ENCODE data around the gene IPPK.

Gene IPPK

DNA sequence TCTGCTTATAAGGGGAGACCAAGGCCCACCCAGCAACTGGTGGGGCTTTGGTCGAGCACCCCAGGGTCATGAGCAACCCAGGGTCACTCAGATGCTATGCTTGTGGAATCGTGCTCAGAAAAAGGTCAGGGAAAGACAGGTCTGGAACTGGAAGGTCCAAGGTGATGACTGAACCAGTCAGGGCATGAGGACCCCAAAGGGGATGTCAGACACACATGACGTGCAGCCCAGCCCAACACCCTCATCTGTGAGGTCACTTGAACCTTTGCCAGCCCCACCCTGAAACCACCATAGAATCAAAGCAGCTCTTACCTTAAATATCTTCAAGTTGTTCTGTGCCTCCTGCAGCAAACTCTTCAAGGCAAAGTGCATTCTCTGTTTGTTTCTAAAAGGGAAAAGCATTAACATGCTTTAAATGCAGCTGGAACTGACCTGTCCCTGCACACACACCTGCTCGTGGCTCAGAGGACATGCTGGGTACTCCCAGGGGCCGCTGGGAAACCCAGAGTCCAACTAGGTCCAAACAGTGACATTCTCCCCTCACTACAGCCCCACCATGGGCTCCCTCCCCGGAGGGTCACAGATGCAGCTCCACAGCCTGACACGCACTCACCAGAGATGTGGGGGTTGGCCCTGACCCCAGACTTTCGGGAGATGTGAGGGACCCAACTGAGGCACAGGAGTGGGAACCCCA, 29.4 kb downstream of the IPPK start:
- TF ChIP-seq, protein P1, sequence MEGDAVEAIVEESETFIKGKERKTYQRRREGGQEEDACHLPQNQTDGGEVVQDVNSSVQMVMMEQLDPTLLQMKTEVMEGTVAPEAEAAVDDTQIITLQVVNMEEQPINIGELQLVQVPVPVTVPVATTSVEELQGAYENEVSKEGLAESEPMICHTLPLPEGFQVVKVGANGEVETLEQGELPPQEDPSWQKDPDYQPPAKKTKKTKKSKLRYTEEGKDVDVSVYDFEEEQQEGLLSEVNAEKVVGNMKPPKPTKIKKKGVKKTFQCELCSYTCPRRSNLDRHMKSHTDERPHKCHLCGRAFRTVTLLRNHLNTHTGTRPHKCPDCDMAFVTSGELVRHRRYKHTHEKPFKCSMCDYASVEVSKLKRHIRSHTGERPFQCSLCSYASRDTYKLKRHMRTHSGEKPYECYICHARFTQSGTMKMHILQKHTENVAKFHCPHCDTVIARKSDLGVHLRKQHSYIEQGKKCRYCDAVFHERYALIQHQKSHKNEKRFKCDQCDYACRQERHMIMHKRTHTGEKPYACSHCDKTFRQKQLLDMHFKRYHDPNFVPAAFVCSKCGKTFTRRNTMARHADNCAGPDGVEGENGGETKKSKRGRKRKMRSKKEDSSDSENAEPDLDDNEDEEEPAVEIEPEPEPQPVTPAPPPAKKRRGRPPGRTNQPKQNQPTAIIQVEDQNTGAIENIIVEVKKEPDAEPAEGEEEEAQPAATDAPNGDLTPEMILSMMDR (IDR thresholded peaks at IDR 0.05; ENCODE audit: insufficient read depth, low read depth, low read length, missing control alignments), result no peak
- DNase-seq (ENCODE audit: low read depth), result no peak
- no peak overlapping the region for H3K4me3 ChIP-seq (ENCODE audit: low read depth, low read length)

GRCh38 chr9:92639791-92640271, 30.1 kb downstream of the IPPK start:
- TF ChIP-seq, protein P1 (IDR thresholded peaks at IDR 0.05; ENCODE audit: insufficient read depth, low read depth, low read length, missing control alignments), result no peak
- H3K4me3 ChIP-seq (ENCODE audit: low read depth, low read length), result no peak overlapping the region
- DNase-seq (ENCODE audit: low read depth), result no peak

GRCh38 chr9:92639124-92639523, 30.8 kb downstream of the IPPK start:
- DNase-seq (ENCODE audit: low read depth), result no peak
- H3K4me3 ChIP-seq (ENCODE audit: low read depth, low read length), result no peak overlapping the region
- TF ChIP-seq, protein P1 (IDR thresholded peaks at IDR 0.05; ENCODE audit: insufficient read depth, low read depth, low read length, missing control alignments), result no peak

- TF ChIP-seq, protein P1 (IDR thresholded peaks at IDR 0.05; ENCODE audit: insufficient read depth, low read depth, low read length, missing control alignments), result no peak
These were observed 31.3 kb downstream of the IPPK start for GRCh38 chr9:92638621-92639101.

GRCh38 chr9:92637886-92638620, 31.9 kb downstream of the IPPK start:
- no peak for DNase-seq (ENCODE audit: low read depth)
- TF ChIP-seq, protein P1 (IDR thresholded peaks at IDR 0.05; ENCODE audit: insufficient read depth, low read depth, low read length, missing control alignments), result no peak
- no peak overlapping the region for H3K4me3 ChIP-seq (ENCODE audit: low read depth, low read length)

More at GRCh38 chr9:92638621-92639101, 31.3 kb downstream of the IPPK start:
- no peak overlapping the region for H3K4me3 ChIP-seq (ENCODE audit: low read depth, low read length)
- no peak for DNase-seq (ENCODE audit: low read depth)

DNA sequence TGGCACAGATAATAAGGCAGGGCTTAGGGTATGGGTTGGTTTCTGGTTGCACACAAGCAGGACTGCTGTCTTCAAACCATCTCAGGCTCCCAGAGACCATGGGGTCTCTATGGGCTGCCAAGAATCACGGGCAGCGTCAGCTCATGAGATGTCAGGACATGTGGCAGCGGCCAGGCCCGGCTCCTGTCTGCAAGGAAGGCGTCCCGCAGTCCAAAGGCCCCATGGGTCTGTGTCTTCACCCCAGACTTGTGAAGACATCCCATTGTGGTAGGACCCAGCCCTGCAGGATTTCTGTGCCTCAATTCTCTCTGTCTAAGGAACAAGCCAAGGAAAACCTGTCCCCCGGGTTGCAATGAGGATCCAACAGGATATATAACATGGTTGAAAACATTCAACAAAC, 32.6 kb downstream of the IPPK start:
- DNase-seq (ENCODE audit: low read depth), result no peak
- TF ChIP-seq, protein P1 (IDR thresholded peaks at IDR 0.05; ENCODE audit: insufficient read depth, low read depth, low read length, missing control alignments), result no peak
- H3K4me3 ChIP-seq (ENCODE audit: low read depth, low read length), result no peak overlapping the region

Data from GM12865 (cell line).